ENCODE data around the gene COX18. TPM values are rescaled to one million over a fixed set of nuclear protein-coding genes. Genes with fewer than 3 reads are reported as not detected.

Gene COX18
- total RNA-seq, 1 experiment from 2014 or later, result 9.9 TPM

- Histone ChIP-seq H3K27me3 (ENCODE audit: control insufficient read depth, insufficient read depth, low read length) (no peaks in the 10 kb centered on the region), H3K27ac (ENCODE audit: low read length) (no peak overlapping the region), H3K4me3 (ENCODE audit: low read depth in 2 of 2, low read length in 2 of 2) (no peak overlapping the region), H3K36me3 (ENCODE audit: control insufficient read depth, insufficient read depth, low read length) (no peaks in the 10 kb centered on the region), H3K4me1 (ENCODE audit: control insufficient read depth, insufficient read depth, low read length) (no peaks in the 10 kb centered on the region), H3K9me3 (ENCODE audit: control insufficient read depth, insufficient read depth, low read depth, low read length) (no peaks in the 10 kb centered on the region)
- BruUV-seq (replicated peaks), result no TSS peak
- intact Hi-C loops (cut with micrococcal nuclease; ENCODE audit: unreplicated experiment), result no loop called here
- TF ChIP-seq REST (IDR thresholded peaks at IDR 0.05; ENCODE audit: insufficient read depth in 1 of 2, low read depth in 2 of 2, low read length in 1 of 2) (no peak), POLR2AphosphoS5 (IDR thresholded peaks at IDR 0.05; ENCODE audit: low read depth, low read length) (no peak), TCF7L2 (IDR thresholded peaks at IDR 0.05; ENCODE audit: low read depth, low read length) (no peak), CTCF (IDR thresholded peaks at IDR 0.05) (no peak), SIN3A (IDR thresholded peaks at IDR 0.05; ENCODE audit: borderline replicate concordance, insufficient read depth, low read depth, low read length) (no peak)
- in situ Hi-C loops (cut with HindIII; ENCODE audit: low pct_unique_long_range_greater_than_20kb, low sequenced_read_pairs), result no loop called here
- no peak for DNase-seq (ENCODE audit: low read depth, low spot score)
- ChIA-PET CTCF (no interaction called here), POLR2A (no interaction called here)
- ATAC-seq, result no peak
Observed at GRCh38 chr4:73007526-73008100, 61.9 kb downstream of the COX18 start.

GRCh38 chr4:73006286-73006990 lies 63.1 kb downstream of the COX18 start:
- Histone ChIP-seq H3K36me3 (ENCODE audit: control insufficient read depth, insufficient read depth, low read length) (no peaks in the 10 kb centered on the region), H3K4me1 (ENCODE audit: control insufficient read depth, insufficient read depth, low read length) (no peaks in the 10 kb centered on the region), H3K4me3 (ENCODE audit: low read depth in 2 of 2, low read length in 2 of 2) (no peak overlapping the region), H3K9me3 (ENCODE audit: control insufficient read depth, insufficient read depth, low read depth, low read length) (no peaks in the 10 kb centered on the region), H3K27ac (ENCODE audit: low read length) (no peak overlapping the region), H3K27me3 (ENCODE audit: control insufficient read depth, insufficient read depth, low read length) (no peaks in the 10 kb centered on the region)
- BruUV-seq (replicated peaks), result no TSS peak
- in situ Hi-C loops (cut with HindIII; ENCODE audit: low pct_unique_long_range_greater_than_20kb, low sequenced_read_pairs) (no loop called here), intact Hi-C loops (cut with micrococcal nuclease; ENCODE audit: unreplicated experiment) (no loop called here)
- ChIA-PET CTCF (no interaction called here), POLR2A (no interaction called here)
- DNase-seq (ENCODE audit: low read depth, low spot score) (no peak), ATAC-seq (no peak)
- TF ChIP-seq POLR2AphosphoS5 (IDR thresholded peaks at IDR 0.05; ENCODE audit: low read depth, low read length) (no peak), REST (IDR thresholded peaks at IDR 0.05; ENCODE audit: insufficient read depth in 1 of 2, low read depth in 2 of 2, low read length in 1 of 2) (no peak), TCF7L2 (IDR thresholded peaks at IDR 0.05; ENCODE audit: low read depth, low read length) (no peak), CTCF (IDR thresholded peaks at IDR 0.05) (no peak), SIN3A (IDR thresholded peaks at IDR 0.05; ENCODE audit: borderline replicate concordance, insufficient read depth, low read depth, low read length) (no peak)
